GM18519 (cell line): ENCODE measurements around the gene CST7.

Experiments
- ATAC-seq: cut with Tn5 transposase; IDR thresholded peaks from one replicate; pipeline ENCODE4 v1.9.1; 2021; ENCODE audit warnings: mild to moderate bottlenecking, moderate library complexity; ENCODE audit not compliant: unreplicated experiment, low FRiP score

The CST7 gene

DNA sequence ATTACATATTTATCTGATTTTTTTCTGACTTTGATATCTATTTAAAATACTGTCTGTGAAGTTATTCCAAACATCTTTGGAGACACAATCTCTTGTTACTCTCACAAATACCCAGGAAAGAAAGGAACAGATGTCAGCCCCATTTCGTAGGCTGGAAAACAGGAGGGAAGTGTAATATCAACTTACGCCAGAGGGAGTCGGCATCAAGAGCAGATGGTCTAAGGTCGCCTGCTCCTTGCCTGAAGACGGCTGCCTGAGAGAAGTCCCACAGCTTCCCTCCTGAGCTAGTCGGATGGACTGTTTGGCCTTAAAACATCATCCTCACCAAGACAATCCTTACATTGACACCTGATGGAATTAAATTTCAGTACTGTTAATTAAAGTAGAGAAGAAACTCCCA is 13.4 kb downstream of the CST7 start:
- ATAC-seq: no peak

- no peak for ATAC-seq
Observed at GRCh38 chr20:24963672-24964505, 14.8 kb downstream of the CST7 start.

GRCh38 chr20:24964506-24964840 is 15.4 kb downstream of the CST7 start:
- ATAC-seq: no peak

DNA sequence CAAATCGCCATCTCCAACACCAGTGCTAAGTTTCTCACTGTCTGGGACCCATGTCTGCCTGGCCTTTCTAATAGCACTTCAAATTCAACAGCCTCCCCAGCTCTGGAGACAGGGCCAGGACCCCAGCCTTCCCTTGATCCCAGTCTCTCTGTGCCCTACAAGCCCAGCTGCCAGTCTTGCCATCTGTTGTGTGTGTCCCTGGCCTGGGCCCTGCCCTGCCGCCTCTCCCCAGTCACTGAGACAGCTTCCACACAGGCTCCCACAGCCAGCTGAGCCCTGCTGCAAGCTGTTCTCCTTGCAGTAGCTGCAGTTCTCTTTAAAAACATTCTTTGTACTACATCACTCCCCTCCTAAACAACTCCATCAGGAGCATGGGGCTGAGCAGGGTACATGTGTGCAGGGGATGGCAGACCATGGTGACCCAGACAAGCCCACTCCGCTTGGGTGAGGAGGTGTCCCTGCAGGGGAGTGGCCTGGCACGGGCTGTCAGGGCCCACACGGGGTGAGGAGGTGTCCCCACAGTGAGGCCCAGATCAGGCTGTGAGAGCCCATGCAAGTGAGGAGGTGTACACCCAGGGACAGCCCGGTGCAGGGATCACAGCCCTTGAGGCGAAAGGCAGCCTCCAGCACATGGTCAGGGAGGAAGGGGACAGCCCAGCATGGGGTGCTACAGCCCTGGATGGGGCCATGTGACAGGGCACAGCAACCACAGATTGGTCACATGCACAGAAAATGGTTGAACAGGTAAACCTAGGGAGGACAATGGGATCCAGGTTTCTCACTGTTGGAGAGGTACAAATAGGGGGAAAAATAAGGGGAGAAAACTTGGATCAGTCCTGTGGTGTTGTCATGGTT is 16.2 kb downstream of the CST7 start:
- ATAC-seq: no peak

DNA sequence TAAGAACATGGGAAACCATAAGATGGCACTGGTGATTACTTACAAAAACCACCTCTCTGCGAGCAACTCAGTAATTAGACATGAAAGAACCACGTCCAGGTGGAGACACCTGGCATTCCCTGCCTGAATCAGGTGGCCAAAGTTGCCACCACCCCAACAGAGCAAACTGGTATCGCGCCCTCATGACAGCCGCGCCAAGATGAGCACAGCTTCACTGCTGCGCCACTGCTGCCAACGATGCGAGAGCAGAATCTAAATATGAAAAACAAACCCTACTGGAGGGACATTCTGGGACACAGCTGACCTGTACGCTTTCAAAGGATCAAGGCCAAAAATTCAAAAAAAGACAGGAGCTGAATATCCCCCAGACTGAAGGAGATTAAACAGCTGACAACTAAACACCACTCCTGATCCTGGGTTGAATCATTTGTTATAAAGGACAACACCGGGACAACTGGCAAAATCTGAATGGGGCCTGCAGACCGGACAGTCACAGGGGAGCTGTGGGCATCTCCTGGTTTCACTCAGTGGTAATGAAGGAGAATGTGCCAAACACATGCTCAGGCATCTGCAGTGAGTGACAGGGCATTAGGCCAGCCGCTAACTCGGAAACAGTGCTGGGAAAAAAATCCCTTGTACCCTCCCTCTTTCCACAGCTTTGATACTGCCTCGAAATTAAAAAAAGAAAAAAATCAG is 17.4 kb downstream of the CST7 start:
- no peak for ATAC-seq

- ATAC-seq: no peak
Observed at GRCh38 chr20:24968278-24968800, 19.3 kb downstream of the CST7 start.

GRCh38 chr20:24969186-24970029 is 20.3 kb downstream of the CST7 start:
- no peak for ATAC-seq

GRCh38 chr20:24970030-24970553 is 21.0 kb downstream of the CST7 start:
- no peak for ATAC-seq

GRCh38 chr20:24970754-24971153 is 21.7 kb downstream of the CST7 start:
- no peak for ATAC-seq

DNA sequence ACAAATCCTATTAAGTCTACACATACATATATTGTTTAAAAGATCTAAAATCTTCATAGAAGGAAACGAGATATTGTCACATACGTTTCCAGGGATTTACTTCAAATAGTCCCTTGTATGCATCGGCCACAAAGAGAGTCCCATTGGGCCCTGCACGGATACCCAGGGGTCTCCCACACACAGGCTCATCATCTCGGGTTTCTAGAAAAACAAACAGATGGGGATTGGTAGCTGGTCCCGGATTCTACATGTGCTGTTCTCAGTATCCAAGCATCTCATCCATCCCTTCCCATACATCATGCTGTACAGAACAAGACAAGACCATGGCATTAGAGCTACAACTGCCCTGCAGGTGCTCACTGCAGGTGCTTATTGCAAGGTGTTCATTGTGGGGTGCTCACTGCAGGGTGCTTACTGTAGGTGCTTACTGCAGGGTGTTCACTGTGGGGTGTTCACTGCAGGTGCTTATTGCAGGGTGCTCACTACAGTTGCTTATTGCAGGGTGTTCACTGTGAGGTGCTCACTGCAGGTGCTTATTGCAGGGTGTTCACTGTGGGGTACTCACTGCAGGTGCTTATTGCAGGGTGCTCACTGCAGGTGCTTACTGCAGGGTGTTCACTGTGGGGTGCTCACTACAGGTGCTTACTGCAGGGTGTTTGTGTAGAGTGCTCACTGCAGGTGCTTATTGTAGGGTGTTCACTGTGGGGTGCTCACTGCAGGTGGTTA is 22.5 kb downstream of the CST7 start:
- no peak for ATAC-seq

DNA sequence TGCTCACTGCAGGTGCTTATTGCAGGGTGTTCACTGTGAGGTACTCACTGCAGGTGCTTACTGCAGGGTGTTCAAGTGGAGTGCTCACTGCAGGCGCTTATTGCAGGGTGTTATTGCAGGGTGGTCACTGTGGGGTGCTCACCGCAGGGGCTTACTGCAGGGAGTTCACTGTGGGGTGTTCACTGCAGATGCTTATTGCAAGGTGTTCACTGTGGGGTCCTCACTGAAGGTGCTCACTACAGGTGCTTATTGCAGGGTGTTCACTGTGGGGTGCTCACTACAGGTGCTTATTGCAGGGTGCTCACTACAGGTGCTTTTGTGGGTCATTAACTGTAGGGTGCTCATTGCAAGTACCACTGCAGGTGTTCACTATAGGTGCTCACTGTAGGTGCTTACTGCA is 23.3 kb downstream of the CST7 start:
- no peak for ATAC-seq

- no peak for ATAC-seq
Observed at GRCh38 chr20:24977336-24977735, 28.3 kb downstream of the CST7 start.

- ATAC-seq: no peak
Observed at GRCh38 chr20:24977797-24978196, 28.7 kb downstream of the CST7 start.

DNA sequence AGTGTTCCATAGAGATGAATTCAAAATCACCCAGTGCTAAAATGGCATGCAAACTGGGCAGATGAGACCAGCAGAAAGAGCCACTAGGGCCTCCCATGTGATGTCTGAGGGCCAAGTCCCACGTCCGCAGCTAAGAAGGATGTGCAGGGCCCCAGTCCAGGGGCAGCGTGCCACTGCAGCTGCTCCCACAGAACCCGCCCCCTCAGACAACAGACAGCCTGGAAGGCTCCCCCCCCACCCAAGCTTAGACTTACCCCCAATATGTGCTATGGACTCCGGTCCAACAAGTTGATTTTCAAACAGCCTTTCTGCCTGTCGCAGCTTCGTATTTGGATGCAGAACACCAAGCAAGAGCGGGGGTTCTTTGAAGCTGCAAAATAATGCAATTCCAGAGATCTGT is 29.4 kb downstream of the CST7 start:
- no peak for ATAC-seq

DNA sequence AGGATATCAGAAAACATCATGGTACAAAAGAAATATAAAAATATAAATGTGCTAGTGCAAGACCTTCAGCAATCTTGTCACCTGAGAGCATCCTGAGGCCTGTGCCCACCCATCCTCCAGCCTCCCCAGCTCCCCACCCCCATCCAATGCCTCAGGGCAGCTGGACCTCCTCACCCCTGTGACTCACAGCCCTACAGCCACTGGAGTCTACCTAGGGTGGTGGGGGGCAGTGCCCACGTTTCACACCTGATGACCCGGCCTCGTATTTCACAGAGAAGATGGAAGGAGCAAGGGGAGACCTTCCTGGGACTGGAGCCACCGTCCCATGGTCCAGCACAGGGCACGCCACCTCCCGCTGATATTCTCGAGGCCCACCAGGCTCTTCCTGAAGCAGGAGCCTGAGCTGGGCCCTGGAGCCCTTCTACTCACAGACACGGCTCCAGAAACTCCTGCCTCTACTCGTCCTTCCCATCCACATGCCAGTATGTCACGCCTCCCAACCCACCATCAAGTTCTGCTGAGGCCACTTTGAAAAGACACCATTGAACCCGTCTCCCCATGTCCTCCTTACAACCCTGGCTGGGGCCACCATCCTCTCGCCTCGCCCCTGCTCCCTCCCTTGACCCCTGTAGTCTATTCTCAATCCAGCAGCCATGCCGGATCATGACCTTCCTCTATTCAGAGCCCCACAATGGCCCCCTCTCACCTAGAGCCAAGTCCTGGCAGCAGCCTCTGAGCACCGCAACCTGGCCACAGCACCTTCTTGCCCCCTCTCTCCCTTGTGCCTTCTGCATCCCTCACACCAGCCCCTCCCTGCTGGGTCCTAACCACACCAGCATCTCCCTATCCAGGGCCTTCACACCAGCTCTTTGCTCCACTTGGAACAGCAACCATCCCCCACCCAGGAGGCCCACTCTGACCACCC is 30.2 kb downstream of the CST7 start:
- no peak for ATAC-seq

DNA sequence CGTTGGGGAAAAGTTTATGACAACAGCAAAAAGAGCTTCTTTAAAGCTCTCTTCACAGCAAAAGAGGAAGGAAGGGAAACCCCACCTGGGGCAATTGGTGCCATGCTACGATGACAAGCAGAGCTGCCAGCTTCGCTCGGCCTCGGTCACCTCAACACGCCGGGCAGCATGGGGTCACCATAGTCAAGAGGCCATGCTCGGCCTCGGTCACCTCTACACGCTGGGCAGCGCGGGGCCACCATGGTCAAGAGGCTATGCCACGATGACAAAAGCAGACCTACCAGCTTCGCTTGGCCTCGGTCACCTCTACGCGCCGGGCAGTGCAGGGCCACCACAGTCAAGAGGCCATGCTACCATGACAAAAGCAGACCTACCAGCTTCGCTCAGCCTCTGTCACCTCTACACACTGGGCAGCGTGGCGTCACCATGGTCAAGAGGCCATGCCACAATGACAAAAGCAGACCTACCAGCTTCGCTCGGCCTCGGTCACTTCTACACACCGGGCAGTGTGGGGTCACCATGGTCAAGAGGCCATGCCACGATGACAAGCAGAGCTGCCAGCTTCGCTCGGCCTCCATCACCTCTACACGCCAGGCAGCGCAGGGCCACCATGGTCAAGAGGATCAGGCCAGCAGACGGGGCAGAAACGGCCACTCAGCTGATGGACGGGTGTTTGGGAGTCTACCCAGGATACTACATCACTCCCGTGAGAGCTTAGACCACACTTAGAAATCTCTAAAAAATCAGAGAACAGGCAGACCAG is 31.4 kb downstream of the CST7 start:
- ATAC-seq: no peak

- no peak for ATAC-seq
Observed at GRCh38 chr20:24981282-24981681, 32.2 kb downstream of the CST7 start.
